HEK293 (cell line): ENCODE measurements around the gene GNAS-AS1.

Experiments used
- HOXA7 ChIP-seq: sonication (generic); formaldehyde crosslinking; IDR thresholded peaks from 2 replicates; pipeline ENCODE4 v1.8.1; 2022; ENCODE audit warnings: missing genetic modification reagents, borderline replicate concordance
- MEIS1 ChIP-seq: sonication (generic); formaldehyde crosslinking; IDR thresholded peaks from 2 replicates; pipeline ENCODE4 v1.8.1; 2022; ENCODE audit warnings: missing genetic modification reagents, mild to moderate bottlenecking, borderline replicate concordance
- ZBTB17 ChIP-seq: fragments of 450-650 bp; formaldehyde crosslinking; IDR thresholded peaks from 2 replicates; pipeline ENCODE4 v1.5.1; 2016; ENCODE audit warnings: missing biosample characterization, missing genetic modification characterization
- ZNF121 ChIP-seq: fragments of 450-650 bp; formaldehyde crosslinking; IDR thresholded peaks from 2 replicates; pipeline ENCODE4 v1.5.1; 2016; ENCODE audit warnings: missing biosample characterization, missing genetic modification characterization
- ZNF184 ChIP-seq: fragments of 450-650 bp; IDR thresholded peaks from 2 replicates; pipeline ENCODE4 v1.5.1; 2018; ENCODE audit warnings: missing biosample characterization, mild to moderate bottlenecking, missing genetic modification characterization
- ZNF2 ChIP-seq: fragments of 450-650 bp; formaldehyde crosslinking; IDR thresholded peaks from 2 replicates; pipeline ENCODE4 v1.5.1; 2016; ENCODE audit warnings: missing biosample characterization, missing genetic modification characterization
- ZNF223 ChIP-seq: fragments of 450-650 bp; formaldehyde crosslinking; IDR thresholded peaks from 2 replicates; pipeline ENCODE4 v1.5.1; 2016; ENCODE audit warnings: missing biosample characterization, missing genetic modification characterization
- ZNF302 ChIP-seq: fragments of 450-650 bp; formaldehyde crosslinking; IDR thresholded peaks from 2 replicates; pipeline ENCODE4 v1.5.1; 2016; ENCODE audit warnings: missing biosample characterization, missing genetic modification characterization, low read depth
- ZNF311 ChIP-seq: fragments of 450-650 bp; formaldehyde crosslinking; IDR thresholded peaks from 2 replicates; pipeline ENCODE4 v1.5.1; 2017; ENCODE audit warnings: missing biosample characterization, missing genetic modification characterization, borderline replicate concordance
- ZNF48 ChIP-seq: fragments of 450-650 bp; formaldehyde crosslinking; IDR thresholded peaks from 2 replicates; pipeline ENCODE4 v1.5.1; 2016; ENCODE audit warnings: missing biosample characterization, missing genetic modification characterization
- TF ChIP-seq, protein P1 (sequence below): fragments of 450-650 bp; formaldehyde crosslinking; IDR thresholded peaks from 2 replicates; pipeline ENCODE4 v1.5.1; 2016; ENCODE audit warnings: missing biosample characterization, missing genetic modification characterization
- TF ChIP-seq, protein P2 (sequence below): fragments of 450-650 bp; formaldehyde crosslinking; IDR thresholded peaks from 2 replicates; pipeline ENCODE4 v1.5.1; 2016; ENCODE audit warnings: missing biosample characterization, missing genetic modification characterization

DNA sequence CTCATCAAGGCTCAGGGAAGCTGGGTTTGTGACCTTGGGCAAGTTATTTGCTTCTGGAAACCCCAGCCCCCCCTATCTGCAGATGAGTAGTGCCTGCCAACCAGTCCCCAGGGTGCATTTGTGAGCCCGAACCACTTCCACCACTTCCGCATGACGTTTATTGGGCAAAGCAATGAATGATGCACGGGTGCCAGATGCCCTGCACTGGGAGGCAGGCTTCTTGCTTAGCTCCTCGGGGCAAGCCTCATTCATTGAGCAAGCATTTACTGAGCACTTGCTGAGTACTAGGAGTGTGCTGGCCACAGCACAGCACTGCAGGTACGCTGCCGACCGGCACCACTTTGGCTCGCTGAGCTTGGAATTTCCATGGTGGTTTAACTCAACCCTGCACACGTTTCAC lies 60.2 kb downstream of the GNAS-AS1 start:
- no peak for TF ChIP-seq ZNF48 (tag by site-specific recombination)
- TF ChIP-seq ZNF311 = no peak
- no peak for TF ChIP-seq MEIS1 (CRISPR knock-in tag)
- TF ChIP-seq HOXA7 (CRISPR knock-in tag) = no peak
- no peak for TF ChIP-seq ZNF121 (tag by site-specific recombination)
- no peak for TF ChIP-seq ZBTB17 (tag by site-specific recombination)
- TF ChIP-seq, protein P1, sequence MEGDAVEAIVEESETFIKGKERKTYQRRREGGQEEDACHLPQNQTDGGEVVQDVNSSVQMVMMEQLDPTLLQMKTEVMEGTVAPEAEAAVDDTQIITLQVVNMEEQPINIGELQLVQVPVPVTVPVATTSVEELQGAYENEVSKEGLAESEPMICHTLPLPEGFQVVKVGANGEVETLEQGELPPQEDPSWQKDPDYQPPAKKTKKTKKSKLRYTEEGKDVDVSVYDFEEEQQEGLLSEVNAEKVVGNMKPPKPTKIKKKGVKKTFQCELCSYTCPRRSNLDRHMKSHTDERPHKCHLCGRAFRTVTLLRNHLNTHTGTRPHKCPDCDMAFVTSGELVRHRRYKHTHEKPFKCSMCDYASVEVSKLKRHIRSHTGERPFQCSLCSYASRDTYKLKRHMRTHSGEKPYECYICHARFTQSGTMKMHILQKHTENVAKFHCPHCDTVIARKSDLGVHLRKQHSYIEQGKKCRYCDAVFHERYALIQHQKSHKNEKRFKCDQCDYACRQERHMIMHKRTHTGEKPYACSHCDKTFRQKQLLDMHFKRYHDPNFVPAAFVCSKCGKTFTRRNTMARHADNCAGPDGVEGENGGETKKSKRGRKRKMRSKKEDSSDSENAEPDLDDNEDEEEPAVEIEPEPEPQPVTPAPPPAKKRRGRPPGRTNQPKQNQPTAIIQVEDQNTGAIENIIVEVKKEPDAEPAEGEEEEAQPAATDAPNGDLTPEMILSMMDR (tag by site-specific recombination) = no peak
- no peak for TF ChIP-seq ZNF302 (tag by site-specific recombination)
- TF ChIP-seq ZNF184 (tag by site-specific recombination) = no peak
- TF ChIP-seq, protein P2, sequence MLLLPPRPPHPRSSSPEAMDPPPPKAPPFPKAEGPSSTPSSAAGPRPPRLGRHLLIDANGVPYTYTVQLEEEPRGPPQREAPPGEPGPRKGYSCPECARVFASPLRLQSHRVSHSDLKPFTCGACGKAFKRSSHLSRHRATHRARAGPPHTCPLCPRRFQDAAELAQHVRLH (tag by site-specific recombination) = no peak
- TF ChIP-seq ZNF2 (tag by site-specific recombination) = no peak
- no peak for TF ChIP-seq ZNF223 (tag by site-specific recombination)
